Measurements from ENCODE around the gene KPNB1. TPM values are rescaled to one million over a fixed set of nuclear protein-coding genes. Genes with fewer than 3 reads are reported as not detected.

KPNB1 gene
- total and polyA plus RNA-seq, 10 of the 15 experiments (the other 5 are each of a cell fraction or from before 2014, with no cell fraction given), result 67.8 to 525 (median 246) TPM

- in situ Hi-C loops (cut with MboI) (no loop called here), intact Hi-C loops (cut with micrococcal nuclease; ENCODE audit: unreplicated experiment) (no loop called here)
- DNase-seq (ENCODE audit: low read depth, low spot score) (no peak), ATAC-seq (peak; percentile 23), FAIRE-seq (no peak)
- no peaks in the 10 kb centered on the region; a peak in 2 of 4 replicates for H3K27me3 ChIP-seq (replicated peaks in 1 of 2; ENCODE audit: control insufficient read depth in 2 of 2, insufficient read depth in 2 of 2, low read length in 1 of 2)
- WGBS (ENCODE audit: insufficient coverage, insufficient replicate concordance, low lambda C conversion rate, missing lambda C conversion rate), result 46% methylated on average over 3 of the region's 3 CpGs
- H3K27ac ChIP-seq (ENCODE audit: control insufficient read depth, insufficient read depth), result no peak overlapping the region
- ChIA-PET POLR2A (interaction anchor here (0.6 to 7.3 kb wide), 5 partner anchors 10 to 400 kb away, joined by 3 to 76 read pairs (median 4); partner anchors contain the start of gene TBX21), CTCF (interaction anchor here (1.2 to 9.0 kb wide), 8 partner anchors 13 to 31 kb away, joined by 3 to 229 read pairs (median 10); partner anchors contain the start of gene TBX21), RAD21 (ENCODE audit: unreplicated experiment) (interaction anchor here (0.6 to 8.3 kb wide), 9 partner anchors 9 to 126 kb away, joined by 3 to 142 read pairs (median 6); partner anchors contain the start of genes TBKBP1 and TBX21), SMC1A (ENCODE audit: uncharacterized antibody, unreplicated experiment) (interaction anchor here (0.6 to 5.9 kb wide), 9 partner anchors 9 to 485 kb away, joined by 3 to 56 read pairs (median 10); partner anchors contain the start of gene TBX21)
- no peaks in the 10 kb centered on the region for H3K9me3 ChIP-seq (replicated peaks; ENCODE audit: control insufficient read depth, insufficient read depth, low read length)
- peaks cover 83% of the 10 kb centered on the region for H3K4me1 ChIP-seq (ENCODE audit: control insufficient read depth, insufficient read depth, low read length)
- H3K36me3 ChIP-seq (ENCODE audit: control insufficient read depth in 2 of 2, insufficient read depth in 2 of 2, low read length in 1 of 2), result no peaks in the 10 kb centered on the region
- H3K79me2 ChIP-seq (ENCODE audit: control insufficient read depth, insufficient read depth, low read length), result no peaks in the 10 kb centered on the region
- H3K4me2 ChIP-seq (ENCODE audit: control insufficient read depth, insufficient read depth), result peak overlapping the region; percentile 68
- no peak overlapping the region; the same call in 1 of the 2 replicates for H3K9ac ChIP-seq (ENCODE audit: control insufficient read depth, insufficient read depth, low read length)
- no peak overlapping the region for H3K4me3 ChIP-seq
- no peak overlapping the region for H2AFZ ChIP-seq (ENCODE audit: control insufficient read depth, low read depth, low read length)
- no TSS peak for BruUV-seq (replicated peaks)
- TF ChIP-seq IRF4 (IDR thresholded peaks at IDR 0.05; ENCODE audit: low read depth, low read length), result 0 out of 2 replicates have a peak, but pooled peaks have one; percentile 11
- TF ChIP-seq RUNX3 (IDR thresholded peaks at IDR 0.05; ENCODE audit: low read length), result peak; percentile 69
- no peak for TF ChIP-seq MEF2B (IDR thresholded peaks at IDR 0.05; ENCODE audit: partially characterized antibody, poor library complexity, severe bottlenecking)
- TF ChIP-seq NR2F1 (conservative IDR thresholded peaks at IDR 0.05), result peak; percentile 11; the same call in 1 of the 2 replicates
- peak; percentile 10; the same call in 1 of the 2 replicates for TF ChIP-seq EED (IDR thresholded peaks at IDR 0.05; ENCODE audit: low read depth)
- H4K20me1 ChIP-seq (ENCODE audit: control insufficient read depth, insufficient read depth), result no peaks in the 10 kb centered on the region; the same call in 1 of the 2 replicates
These were observed 66.7 kb downstream of the KPNB1 start for GRCh38 chr17:47716375-47716774.

- Histone ChIP-seq H3K4me2 (ENCODE audit: control insufficient read depth, insufficient read depth) (peak overlapping the region; percentile 63), H4K20me1 (ENCODE audit: control insufficient read depth, insufficient read depth) (no peaks in the 10 kb centered on the region; the same call in 1 of the 2 replicates), H3K9me3 (replicated peaks; ENCODE audit: control insufficient read depth, insufficient read depth, low read length) (no peaks in the 10 kb centered on the region), H3K27me3 (replicated peaks in 1 of 2; ENCODE audit: control insufficient read depth in 2 of 2, insufficient read depth in 2 of 2, low read length in 1 of 2) (peaks cover 0 to 5% of the 10 kb centered on the region in 2 experiments; a peak in 3 of 4 replicates), H3K4me1 (ENCODE audit: control insufficient read depth, insufficient read depth, low read length) (peaks cover 90% of the 10 kb centered on the region), H3K27ac (ENCODE audit: control insufficient read depth, insufficient read depth) (no peak overlapping the region), H3K4me3 (no peak overlapping the region), H3K36me3 (ENCODE audit: control insufficient read depth in 2 of 2, insufficient read depth in 2 of 2, low read length in 1 of 2) (no peaks in the 10 kb centered on the region), H3K9ac (ENCODE audit: control insufficient read depth, insufficient read depth, low read length) (no peak overlapping the region), H3K79me2 (ENCODE audit: control insufficient read depth, insufficient read depth, low read length) (no peaks in the 10 kb centered on the region), H2AFZ (ENCODE audit: control insufficient read depth, low read depth, low read length) (no peak overlapping the region)
- FAIRE-seq, result no peak
- DNase-seq (ENCODE audit: low read depth, low spot score), result no peak
- ChIA-PET CTCF (interaction anchor here (1.5 to 9.0 kb wide), 5 partner anchors 14 to 24 kb away, joined by 13 to 229 read pairs (median 34); partner anchors contain the start of gene TBX21), POLR2A (interaction anchor here (1.2 to 7.3 kb wide), 4 partner anchors 9 to 19 kb away, joined by 3 to 76 read pairs (median 15); partner anchors contain the start of gene TBX21), SMC1A (ENCODE audit: uncharacterized antibody, unreplicated experiment) (interaction anchor here (0.6 to 5.9 kb wide), 8 partner anchors 8 to 486 kb away, joined by 3 to 56 read pairs (median 13); partner anchors contain the start of gene TBX21), RAD21 (ENCODE audit: unreplicated experiment) (interaction anchor here (1.0 to 8.3 kb wide), 6 partner anchors 15 to 125 kb away, joined by 3 to 142 read pairs (median 14); partner anchors contain the start of genes TBKBP1 and TBX21)
- BruUV-seq (replicated peaks), result no TSS peak
- intact Hi-C loops (cut with micrococcal nuclease; ENCODE audit: unreplicated experiment) (no loop called here), in situ Hi-C loops (cut with MboI) (no loop called here)
- ATAC-seq, result peak; percentile 17
- WGBS (ENCODE audit: insufficient coverage, insufficient replicate concordance, low lambda C conversion rate, missing lambda C conversion rate), result 23% methylated on average over 2 of the region's 2 CpGs
- TF ChIP-seq ZNF622 (IDR thresholded peaks at IDR 0.05) (no peak), CBX5 (IDR thresholded peaks at IDR 0.05; ENCODE audit: low read depth) (no peak), TCF12 (IDR thresholded peaks at IDR 0.05; ENCODE audit: low read depth, low read length) (no peak), REST (IDR thresholded peaks at IDR 0.05; ENCODE audit: low read depth, low read length) (no peak), NRF1 (conservative IDR thresholded peaks at IDR 0.05; ENCODE audit: low read depth, low read length) (no peak), JUND (IDR thresholded peaks at IDR 0.05; ENCODE audit: low read depth, low read length) (no peak), SUZ12 (IDR thresholded peaks at IDR 0.05; ENCODE audit: unreplicated experiment) (no peak)
These were observed 67.6 kb downstream of the KPNB1 start for GRCh38 chr17:47717261-47717697.

Data from GM12878 (cell line).